Gastroesophageal sphincter (tissue), 4 donors: Measurements from ENCODE around the gene ENPP4. TPM values are rescaled to one million over a fixed set of nuclear protein-coding genes. Genes with fewer than 3 reads are reported as not detected.

Source experiments
- ATAC-seq: fragments of 150-250 bp; one replicate; pipeline ENCODE4 v1.9.1; 2016; ENCODE audit warnings: mild to moderate bottlenecking, moderate library complexity
- H3K27ac ChIP-seq, 4 donors: fragments of 200-600 bp; sonication (generic) in 3 of 4; 1 replicate in 3 of 4; 2 replicates in 1 of 4; pipeline ENCODE4 v1.5.1; 2016 to 2019
- H3K27me3 ChIP-seq: fragments of 200-600 bp; sonication (generic); one replicate; pipeline ENCODE4 v1.5.1; 2019
- H3K36me3 ChIP-seq, 2 donors: fragments of 200-600 bp; sonication (generic); one replicate each; pipeline ENCODE4 v1.5.1; 2019; ENCODE audit warnings: control low read depth in 1 of 2
- H3K4me1 ChIP-seq, 3 donors: fragments of 200-600 bp; sonication (generic); 1 replicate in 2 of 3; 2 replicates in 1 of 3; pipeline ENCODE4 v1.5.1; 2016 to 2019; ENCODE audit warnings: control low read depth in 2 of 3
- H3K4me3 ChIP-seq, 2 donors: fragments of 200-600 bp; sonication (generic); one replicate each; pipeline ENCODE4 v1.5.1; 2019; ENCODE audit warnings: mild to moderate bottlenecking in 1 of 2, moderate library complexity in 1 of 2
- H3K9me3 ChIP-seq, 3 donors: fragments of 200-600 bp; sonication (generic); one replicate each; pipeline ENCODE4 v1.5.1; 2017 to 2019; ENCODE audit warnings: control low read depth in 2 of 3
- EP300 ChIP-seq: sonication (generic); formaldehyde crosslinking; IDR thresholded peaks from one replicate; pipeline ENCODE4 v1.6.1; 2017; ENCODE audit warnings: antibody characterized with exemption, mild to moderate bottlenecking
- POLR2A ChIP-seq, 2 donors: fragments of 450-650 bp; IDR thresholded peaks; one replicate each; pipeline ENCODE4 v1.6.1; 2017; ENCODE audit warnings: antibody characterized with exemption in 2 of 2, mild to moderate bottlenecking in 2 of 2, moderate library complexity in 1 of 2
- POLR2AphosphoS5 ChIP-seq: sonication (generic); formaldehyde crosslinking; IDR thresholded peaks from one replicate; pipeline ENCODE4 v1.6.1; 2017; ENCODE audit warnings: antibody characterized with exemption
- WGBS, 2 donors: methylation state at CpG; one replicate each; pipeline ENCODE4 v1.1.5; 2018; ENCODE audit warnings: low coverage in 1 of 2; 5-methylcytosine and 5-hydroxymethylcytosine counted together
- total RNA-seq, 4 donors: library from RNA; depleted of rRNA; stranded (reverse); fragments of >200 nt; gene quantifications; one replicate each; pipeline ENCODE4 v1.1.0, GENCODE V29; 2016
- TF ChIP-seq, protein P1 (sequence below), 4 experiments: fragments of 200-600 bp in 2 of 4; fragments of 450-650 bp in 2 of 4; sonication (generic) in 1 of 4; IDR thresholded peaks; one replicate each; pipeline ENCODE4 v1.5.1; 2017 to 2019; ENCODE audit warnings: antibody characterized with exemption in 4 of 4, mild to moderate bottlenecking in 2 of 4, moderate library complexity in 2 of 4

ENPP4 gene
- total RNA-seq, 4 donors from 2014 or later: 20.4 to 43.4 (median 30.1) TPM

DNA sequence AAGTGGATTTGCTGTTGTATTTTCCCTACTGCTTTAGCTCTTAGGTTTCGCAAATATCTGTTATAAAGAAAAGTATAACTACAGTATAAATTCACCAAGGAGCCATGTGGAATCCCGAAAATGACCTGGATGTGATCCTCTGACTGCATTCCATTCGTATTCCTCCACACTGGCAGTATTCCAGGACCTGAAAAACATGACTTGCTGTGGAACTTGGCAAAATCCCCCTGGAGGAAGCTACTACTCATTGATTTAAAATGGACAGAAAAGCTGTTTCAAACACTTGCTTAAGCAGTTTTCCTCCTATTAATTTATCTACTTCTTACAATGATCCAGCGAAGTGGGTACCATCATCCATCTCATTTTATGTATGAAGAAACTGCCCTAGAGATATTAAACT lies 54.3 kb downstream of the ENPP4 start:
- no peaks in the 10 kb centered on the region for H3K27me3 ChIP-seq
- no peaks in the 10 kb centered on the region for H3K36me3 ChIP-seq
- no peak overlapping the region for H3K27ac ChIP-seq
- H3K4me3 ChIP-seq: no peak overlapping the region
- no peak for TF ChIP-seq POLR2A (IDR thresholded peaks at IDR 0.05)
- TF ChIP-seq, protein P1, sequence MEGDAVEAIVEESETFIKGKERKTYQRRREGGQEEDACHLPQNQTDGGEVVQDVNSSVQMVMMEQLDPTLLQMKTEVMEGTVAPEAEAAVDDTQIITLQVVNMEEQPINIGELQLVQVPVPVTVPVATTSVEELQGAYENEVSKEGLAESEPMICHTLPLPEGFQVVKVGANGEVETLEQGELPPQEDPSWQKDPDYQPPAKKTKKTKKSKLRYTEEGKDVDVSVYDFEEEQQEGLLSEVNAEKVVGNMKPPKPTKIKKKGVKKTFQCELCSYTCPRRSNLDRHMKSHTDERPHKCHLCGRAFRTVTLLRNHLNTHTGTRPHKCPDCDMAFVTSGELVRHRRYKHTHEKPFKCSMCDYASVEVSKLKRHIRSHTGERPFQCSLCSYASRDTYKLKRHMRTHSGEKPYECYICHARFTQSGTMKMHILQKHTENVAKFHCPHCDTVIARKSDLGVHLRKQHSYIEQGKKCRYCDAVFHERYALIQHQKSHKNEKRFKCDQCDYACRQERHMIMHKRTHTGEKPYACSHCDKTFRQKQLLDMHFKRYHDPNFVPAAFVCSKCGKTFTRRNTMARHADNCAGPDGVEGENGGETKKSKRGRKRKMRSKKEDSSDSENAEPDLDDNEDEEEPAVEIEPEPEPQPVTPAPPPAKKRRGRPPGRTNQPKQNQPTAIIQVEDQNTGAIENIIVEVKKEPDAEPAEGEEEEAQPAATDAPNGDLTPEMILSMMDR (IDR thresholded peaks at IDR 0.05): peak in 2 of 4 experiments; percentile 7 to 11
- TF ChIP-seq EP300: no peak
- TF ChIP-seq POLR2AphosphoS5: peak; percentile 25
- H3K9me3 ChIP-seq: no peaks in the 10 kb centered on the region
- 22 to 45% methylated on average over 4 of the region's 4 CpGs for WGBS, 2 donors
- ATAC-seq: no peak
- H3K4me1 ChIP-seq: peaks cover 2 to 17% (median 3%) of the 10 kb centered on the region in 3 donors

DNA sequence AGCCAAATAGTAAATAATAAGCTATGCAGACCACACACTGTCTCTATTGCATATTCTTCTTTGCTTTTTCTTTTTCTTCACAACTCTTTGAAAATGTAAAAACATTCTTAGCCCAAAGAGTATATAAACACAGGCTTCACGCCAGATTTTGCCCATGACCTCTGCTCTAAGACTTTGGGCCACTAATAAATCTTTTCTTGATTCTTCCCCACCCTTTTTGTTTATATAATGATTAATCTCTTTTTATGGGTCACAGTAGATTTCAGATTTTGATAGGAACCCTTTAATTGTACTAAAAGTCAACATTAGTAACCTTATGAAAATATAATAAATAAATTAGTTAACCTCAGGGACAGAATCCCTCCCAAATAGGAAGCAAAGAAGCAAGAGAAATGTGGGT lies 56.8 kb downstream of the ENPP4 start:
- TF ChIP-seq POLR2A (IDR thresholded peaks at IDR 0.05) (no peak), EP300 (no peak), POLR2AphosphoS5 (no peak)
- TF ChIP-seq, protein P1 (IDR thresholded peaks at IDR 0.05): no peak
- no peaks in the 10 kb centered on the region for H3K27me3 ChIP-seq
- no peak overlapping the region for H3K27ac ChIP-seq
- no peaks in the 10 kb centered on the region for H3K36me3 ChIP-seq
- H3K4me3 ChIP-seq: no peak overlapping the region
- no peak for ATAC-seq
- peaks cover 2 to 17% (median 3%) of the 10 kb centered on the region in 3 donors for H3K4me1 ChIP-seq
- WGBS, 2 donors: 60 to 75% methylated on average over 1 of the region's 1 CpG
- H3K9me3 ChIP-seq: no peaks in the 10 kb centered on the region

DNA sequence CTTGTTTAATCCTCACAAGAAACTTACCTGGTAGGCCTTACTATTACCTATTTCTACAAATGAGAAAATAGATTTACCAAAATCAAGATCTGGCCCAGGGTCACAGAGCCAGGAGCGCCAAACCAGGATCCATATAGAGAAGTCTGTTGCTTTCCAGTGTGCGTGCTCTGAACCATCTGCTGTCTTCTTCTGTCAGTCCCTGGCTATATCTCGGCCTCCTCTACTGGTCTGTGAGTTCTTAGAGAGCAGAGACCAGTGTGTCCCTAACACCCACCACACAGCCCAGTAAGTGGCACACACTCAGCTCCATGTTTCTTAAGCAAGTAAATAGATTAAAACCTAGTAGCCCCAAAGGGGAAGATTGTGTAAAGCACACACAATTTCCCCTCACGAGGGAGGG lies 59.9 kb downstream of the ENPP4 start:
- Histone ChIP-seq H3K4me1 (peaks cover 0 to 10% (median 0%) of the 10 kb centered on the region in 3 donors), H3K27me3 (no peaks in the 10 kb centered on the region), H3K4me3 (no peak overlapping the region), H3K9me3 (no peaks in the 10 kb centered on the region), H3K36me3 (no peaks in the 10 kb centered on the region), H3K27ac (no peak overlapping the region)
- no peak for ATAC-seq
- WGBS, 2 donors: 92 to 100% methylated on average over 2 to 4 of the region's 4 CpGs
- TF ChIP-seq, protein P1 (IDR thresholded peaks at IDR 0.05): no peak
- TF ChIP-seq EP300: no peak
- no peak for TF ChIP-seq POLR2A (IDR thresholded peaks at IDR 0.05)
- TF ChIP-seq POLR2AphosphoS5: no peak

DNA sequence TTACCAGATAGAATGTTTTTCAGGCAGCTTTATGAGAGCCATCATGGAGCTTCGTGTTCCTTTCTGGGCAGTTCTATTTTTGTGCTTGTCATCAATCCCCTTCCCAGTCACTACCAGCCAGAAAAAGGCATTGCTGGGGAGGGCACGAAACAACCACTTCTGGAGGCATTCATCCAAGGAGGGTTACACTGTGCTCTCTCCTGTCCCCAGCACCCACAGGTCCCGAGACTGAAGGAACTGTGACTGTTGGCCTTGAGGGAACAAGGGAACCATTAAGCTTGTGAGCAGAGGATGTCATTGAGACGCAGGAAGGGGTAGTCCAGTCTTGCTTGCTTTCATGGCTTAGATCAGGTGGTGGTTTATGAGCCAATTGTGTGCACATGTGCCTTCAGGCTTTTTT lies 61.1 kb downstream of the ENPP4 start:
- H3K4me3 ChIP-seq: no peak overlapping the region
- ATAC-seq: no peak
- H3K4me1 ChIP-seq: peaks cover 0 to 10% (median 0%) of the 10 kb centered on the region in 3 donors
- 40 to 83% methylated on average over 1 to 3 of the region's 4 CpGs for WGBS, 2 donors
- TF ChIP-seq POLR2AphosphoS5 (no peak), POLR2A (IDR thresholded peaks at IDR 0.05) (no peak)
- no peaks in the 10 kb centered on the region for H3K27me3 ChIP-seq
- no peaks in the 10 kb centered on the region for H3K36me3 ChIP-seq
- H3K9me3 ChIP-seq: no peaks in the 10 kb centered on the region
- no peak overlapping the region for H3K27ac ChIP-seq

DNA sequence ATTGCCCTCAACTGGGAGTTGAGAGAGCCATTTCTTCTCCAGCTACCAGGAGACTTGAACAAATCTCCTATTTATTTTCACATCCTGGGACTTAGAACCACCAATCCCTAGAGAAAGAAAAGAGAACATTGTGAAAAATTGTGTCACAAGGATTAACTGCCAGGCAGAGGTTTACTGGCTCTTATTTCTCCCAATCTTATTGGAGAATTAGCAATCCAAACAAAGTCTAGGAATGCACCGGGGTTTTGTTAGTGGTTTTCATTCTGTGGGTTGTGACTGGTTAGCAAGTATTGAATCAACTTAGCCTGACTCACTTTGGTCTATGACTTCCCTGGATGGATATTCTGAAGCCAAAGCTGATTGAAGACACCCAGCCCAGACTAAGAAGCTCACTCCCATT lies 62.2 kb downstream of the ENPP4 start:
- TF ChIP-seq POLR2A (IDR thresholded peaks at IDR 0.05): no peak
- TF ChIP-seq EP300: no peak
- TF ChIP-seq, protein P1 (IDR thresholded peaks at IDR 0.05): no peak
- TF ChIP-seq POLR2AphosphoS5: no peak
- WGBS, 2 donors: 58 to 63% methylated on average over 1 of the region's 1 CpG

More for the DNA sequence above, 62.2 kb downstream of the ENPP4 start:
- peaks cover 0 to 2% (median 0%) of the 10 kb centered on the region in 3 donors for H3K4me1 ChIP-seq
- no peak overlapping the region for H3K4me3 ChIP-seq
- H3K27me3 ChIP-seq: no peaks in the 10 kb centered on the region
- no peak for ATAC-seq
- no peaks in the 10 kb centered on the region for H3K36me3 ChIP-seq
- H3K27ac ChIP-seq: no peak overlapping the region
- H3K9me3 ChIP-seq: no peaks in the 10 kb centered on the region

Other genes starting within 250 kb of the ENPP4 start
- gene CLIC5, start 114.1 kb upstream of the ENPP4 start, total RNA-seq: 1 to 10 TPM; 2.8 to 6.9 (median 5.0) TPM
- 1 to 10 TPM in 3 of 4 donors, under 1 TPM in 1; 0.47 to 2.6 (median 1.3) TPM for gene ENPP5, start 41.0 kb downstream of the ENPP4 start, total RNA-seq